HG03280 (cell line): ENCODE data around the gene ZNF654.
"Not testable (repeated sequence)": the region's sequence is repeated elsewhere in the genome, so short reads cannot be mapped to it uniquely, and the experiment has no call there.

Experiments used
- ATAC-seq: cut with Tn5 transposase; IDR thresholded peaks from one replicate; pipeline ENCODE4 v1.9.1; 2021; ENCODE audit warnings: mild to moderate bottlenecking, moderate library complexity; ENCODE audit not compliant: unreplicated experiment

Gene ZNF654

DNA sequence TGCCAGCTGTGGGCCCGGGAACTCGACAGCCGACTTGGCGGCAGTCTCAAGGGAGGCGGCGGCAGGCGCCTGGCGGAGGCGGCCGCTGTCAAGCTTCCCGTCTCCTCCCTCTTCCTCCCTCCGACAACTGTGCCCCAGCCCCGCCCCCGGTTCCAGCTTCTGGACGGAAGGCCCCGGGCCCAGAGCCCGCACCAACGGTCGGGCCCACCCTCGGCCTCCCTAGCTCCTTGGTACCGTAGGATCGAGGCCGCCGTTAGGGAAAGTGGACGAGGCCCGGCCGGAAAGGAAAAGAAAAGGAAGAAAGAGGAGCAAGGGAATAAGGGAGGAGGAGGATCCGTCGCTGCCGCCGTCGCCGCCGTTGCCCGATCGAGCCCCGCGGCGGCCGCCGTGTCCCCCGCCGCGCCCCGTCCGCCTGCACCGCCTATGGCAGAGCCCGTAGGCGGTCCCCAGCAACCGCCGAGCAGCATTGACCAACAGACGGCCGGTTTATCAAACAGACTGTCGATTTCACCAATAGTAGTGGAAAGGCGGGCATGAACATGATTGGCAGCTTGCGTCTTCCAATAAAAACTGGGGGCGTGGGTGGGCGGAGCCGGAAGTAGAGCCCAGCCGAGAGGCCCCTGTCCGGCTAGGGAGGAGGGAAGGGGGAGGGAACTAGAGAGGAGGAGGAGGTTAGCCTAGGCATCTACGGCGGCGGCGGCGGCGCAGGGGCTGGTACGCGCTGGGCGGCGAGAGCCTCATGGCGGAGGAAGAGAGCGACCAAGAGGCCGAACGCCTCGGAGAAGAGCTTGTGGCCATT is at the start of gene ZNF654, which contains the start of gene CGGBP1:
Gene ZNF654, plus strand, starts transcription at position 675 of the 799 bp plus-strand sequence. Its CDS starts 65 bp downstream, at position 740.
Gene CGGBP1, minus strand, starts transcription at position 425 of the 799 bp plus-strand sequence. CDS start 3,029 bp downstream, outside the sequence.
- ATAC-seq, result peak; percentile 95

DNA sequence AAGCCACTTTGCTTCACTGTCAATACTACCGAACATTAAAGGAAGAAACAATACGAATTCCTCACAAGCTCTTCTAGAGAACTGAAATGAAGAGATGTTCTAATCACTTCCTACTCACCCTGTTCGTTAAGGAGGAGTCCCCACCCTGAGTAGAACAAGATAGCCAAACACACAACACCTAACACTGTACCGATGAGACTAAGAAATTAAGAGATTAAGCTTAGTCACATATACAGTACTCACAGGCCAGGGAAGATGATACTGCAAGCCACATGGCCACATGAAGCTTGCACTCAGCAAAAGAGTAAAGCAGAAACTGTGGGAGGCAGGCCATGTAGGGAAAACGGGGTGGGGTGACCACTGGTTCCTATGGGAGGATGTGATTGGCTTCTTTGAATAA is 48.2 kb upstream of the ZNF654 start:
- no peak for ATAC-seq

DNA sequence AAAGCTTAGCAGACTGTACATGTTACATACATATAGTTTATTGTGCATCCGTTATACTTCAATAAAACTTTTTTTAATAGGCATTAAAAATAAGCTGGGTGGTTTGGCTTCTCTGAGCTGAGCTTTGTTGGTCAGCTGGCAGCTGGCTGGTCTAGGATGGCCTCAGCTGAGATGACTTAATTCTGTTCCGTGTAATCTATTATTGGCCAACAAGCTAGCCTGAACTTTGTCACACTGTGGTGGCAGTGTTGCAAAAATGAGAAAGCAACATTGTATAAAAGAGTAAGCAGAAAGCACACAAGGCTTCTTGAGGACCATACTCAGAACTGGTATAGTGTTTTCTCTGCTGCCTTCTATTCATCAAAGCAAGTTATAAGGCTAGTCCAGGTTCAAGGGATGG is 45.5 kb upstream of the ZNF654 start:
- no peak for ATAC-seq

DNA sequence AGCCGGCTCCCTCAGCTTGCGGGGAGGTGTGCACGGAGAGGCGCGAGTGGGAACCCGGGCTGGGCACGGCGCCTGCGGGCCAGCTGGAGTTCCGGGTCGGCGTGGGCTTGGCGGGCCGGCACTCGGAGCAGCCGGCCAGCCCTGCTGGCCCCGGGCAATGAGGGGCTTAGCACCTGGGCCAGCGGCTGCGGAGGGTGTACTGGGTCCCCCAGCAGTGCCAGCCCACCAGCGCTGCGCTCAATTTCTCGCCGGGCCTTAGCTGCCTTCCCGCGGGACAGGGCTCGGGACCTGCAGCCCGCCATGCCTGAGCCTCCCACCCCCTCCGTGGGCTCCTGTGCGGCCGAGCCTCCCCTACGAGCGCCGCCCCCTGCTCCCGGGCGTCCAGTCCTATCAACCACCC is 43.4 kb upstream of the ZNF654 start:
- ATAC-seq, result not testable (repeated sequence)

DNA sequence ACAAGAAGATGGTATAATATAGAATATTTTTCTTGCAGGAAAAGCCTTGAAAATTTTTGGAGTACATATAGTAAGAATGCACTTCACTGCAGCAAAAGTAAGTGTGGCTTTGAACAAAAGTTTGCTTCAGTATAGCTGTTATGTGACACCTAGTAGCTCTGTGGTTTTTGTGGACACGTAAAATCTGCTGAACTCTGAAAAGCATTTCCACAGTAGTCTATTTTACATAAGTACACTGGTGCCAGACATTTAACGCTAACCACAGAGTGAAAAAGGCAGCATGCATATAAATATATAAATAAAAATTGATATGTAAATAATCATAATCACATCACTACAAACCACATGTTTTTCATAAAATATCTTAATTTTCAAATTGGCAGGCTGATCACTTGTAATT is 40.0 kb upstream of the ZNF654 start:
- peak; percentile 90 for ATAC-seq

DNA sequence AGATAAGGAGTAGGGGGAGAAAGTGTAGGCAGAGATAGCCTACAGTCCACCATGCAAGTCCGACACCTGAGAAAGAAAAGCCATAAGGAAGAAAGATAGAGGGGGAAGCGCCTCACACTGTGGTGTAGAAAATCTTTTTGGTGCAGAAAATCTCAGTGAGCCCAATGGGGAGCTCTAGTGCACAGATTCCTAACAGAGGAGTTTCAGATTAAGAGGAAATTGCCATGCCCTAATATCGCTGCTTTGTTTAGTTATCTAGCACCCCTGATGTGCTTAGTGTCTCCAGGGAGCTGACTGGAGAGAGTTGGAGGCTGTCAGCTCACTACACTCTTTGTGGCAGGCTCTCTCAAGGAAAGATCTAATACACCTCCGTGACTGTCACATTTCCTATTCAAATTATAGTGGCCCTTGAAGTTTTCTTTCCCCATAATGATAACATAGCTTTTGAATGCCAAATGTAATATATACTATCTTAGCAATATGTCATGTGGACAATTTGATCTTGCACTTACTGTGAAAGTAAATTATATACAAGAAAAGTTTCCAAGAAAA is 34.0 kb upstream of the ZNF654 start:
- no peak for ATAC-seq

DNA sequence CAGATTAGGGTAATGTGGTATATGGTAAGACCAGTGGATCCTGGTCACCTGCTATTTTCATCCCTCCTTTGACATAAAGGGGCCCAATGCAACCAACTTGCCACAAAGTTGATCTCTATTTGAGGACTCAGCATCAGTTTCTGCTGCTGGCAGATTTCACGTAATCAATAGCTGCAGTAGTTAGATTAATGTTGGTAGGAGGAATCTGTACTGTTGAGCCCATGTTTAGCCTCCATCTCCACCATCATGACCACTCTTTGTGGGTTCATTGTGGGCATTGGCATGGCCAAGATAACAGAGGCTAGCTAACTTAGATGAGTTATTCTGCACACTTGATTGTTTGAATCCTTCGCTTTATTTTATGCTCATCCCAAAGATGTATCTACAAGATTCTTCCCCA is 30.2 kb upstream of the ZNF654 start:
- no peak for ATAC-seq

DNA sequence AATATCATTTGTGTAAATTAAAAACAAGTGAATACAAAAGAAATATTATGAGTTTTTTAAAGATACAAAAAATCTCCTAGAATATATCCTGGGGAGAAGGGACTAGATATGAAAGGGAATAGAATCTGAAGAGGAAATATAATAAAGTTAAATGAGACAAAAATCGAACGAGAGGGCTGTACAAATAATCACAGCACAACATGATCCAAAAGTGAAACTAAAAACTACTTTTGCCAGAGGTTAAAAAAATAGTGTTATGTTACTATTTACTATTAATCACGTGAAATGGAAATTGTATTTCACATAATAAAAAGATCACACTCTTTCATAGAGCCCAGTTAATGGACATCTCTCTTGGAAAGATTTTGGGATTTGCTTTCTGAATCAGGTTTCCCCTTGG is 28.8 kb upstream of the ZNF654 start:
- no peak for ATAC-seq

DNA sequence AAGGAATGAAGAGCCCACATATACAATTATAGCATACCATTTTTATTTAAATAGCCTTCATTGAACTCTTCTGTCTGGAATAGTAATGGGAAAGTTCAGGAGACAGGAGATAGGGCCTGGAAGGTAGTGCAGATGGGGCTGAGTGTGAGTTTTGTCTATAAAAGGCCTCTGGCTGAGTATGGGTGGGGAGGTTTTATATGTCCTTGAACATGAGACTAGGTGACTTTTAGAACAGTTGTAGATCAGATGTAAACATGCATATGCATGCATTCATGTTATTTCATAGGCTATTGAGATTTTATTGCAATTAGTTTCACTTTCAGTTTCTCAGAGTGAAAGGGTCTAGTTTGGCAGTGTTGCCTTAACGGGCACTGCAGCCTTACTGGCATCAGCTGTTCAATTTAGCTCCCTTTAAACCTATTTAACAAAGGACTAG is 27.4 kb upstream of the ZNF654 start:
- peak; percentile 86 for ATAC-seq

DNA sequence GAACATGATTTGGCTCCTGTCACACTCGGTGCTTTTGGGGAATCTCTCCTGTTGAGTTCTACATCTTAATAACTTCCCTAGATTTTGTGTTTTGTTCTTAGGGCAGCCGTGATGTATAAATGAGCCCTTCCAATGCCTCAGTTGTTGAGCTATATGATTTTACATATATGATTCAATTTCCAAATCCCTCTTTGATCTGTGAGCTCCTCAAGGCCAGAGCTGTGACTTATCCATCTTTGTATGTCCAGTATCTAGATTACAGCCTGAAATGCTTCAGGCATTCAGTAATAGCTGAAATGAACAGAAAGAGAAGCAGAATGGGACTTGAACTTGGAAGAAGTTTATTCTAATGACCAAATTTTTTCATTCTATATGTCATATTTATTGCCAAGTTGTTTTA is 26.8 kb upstream of the ZNF654 start:
- ATAC-seq, result peak; percentile 15

DNA sequence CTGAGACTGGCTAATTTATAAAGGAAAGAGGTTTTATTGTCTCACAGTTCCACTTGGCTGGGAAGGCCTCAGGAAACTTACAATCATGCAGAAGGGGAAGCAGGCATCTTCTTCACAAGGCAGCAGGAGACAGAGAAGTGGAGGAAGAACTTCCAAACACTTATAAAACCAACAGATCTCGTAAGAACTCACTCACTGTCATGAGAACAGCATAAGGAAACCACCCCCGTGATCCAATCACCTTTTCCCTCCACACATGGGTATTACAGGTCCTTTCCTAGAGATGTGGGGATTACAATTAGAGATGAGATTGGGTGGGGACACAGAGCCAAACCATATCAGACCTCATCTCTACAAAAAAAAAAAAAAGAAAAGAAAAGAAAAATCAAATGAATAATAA is 26.0 kb upstream of the ZNF654 start:
- ATAC-seq, result no peak

DNA sequence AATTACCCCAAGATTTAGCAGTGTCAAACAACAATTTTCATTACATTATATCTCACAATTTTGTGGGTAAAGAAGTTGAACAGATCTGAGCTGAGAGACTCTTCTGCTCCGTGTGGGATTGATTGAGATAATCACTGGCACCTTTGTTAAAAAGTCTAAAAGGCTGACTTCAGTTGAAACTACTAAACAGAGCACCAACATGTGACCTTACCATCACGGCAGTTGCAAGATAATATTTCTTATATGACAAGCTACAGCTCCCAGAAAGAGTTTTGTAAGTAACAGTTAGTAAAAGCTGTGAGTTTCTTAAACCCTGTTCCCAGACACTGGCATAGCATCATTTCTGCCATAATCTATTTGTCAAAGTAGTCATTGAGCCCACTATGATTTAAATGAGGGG is 25.2 kb upstream of the ZNF654 start:
- ATAC-seq, result no peak

DNA sequence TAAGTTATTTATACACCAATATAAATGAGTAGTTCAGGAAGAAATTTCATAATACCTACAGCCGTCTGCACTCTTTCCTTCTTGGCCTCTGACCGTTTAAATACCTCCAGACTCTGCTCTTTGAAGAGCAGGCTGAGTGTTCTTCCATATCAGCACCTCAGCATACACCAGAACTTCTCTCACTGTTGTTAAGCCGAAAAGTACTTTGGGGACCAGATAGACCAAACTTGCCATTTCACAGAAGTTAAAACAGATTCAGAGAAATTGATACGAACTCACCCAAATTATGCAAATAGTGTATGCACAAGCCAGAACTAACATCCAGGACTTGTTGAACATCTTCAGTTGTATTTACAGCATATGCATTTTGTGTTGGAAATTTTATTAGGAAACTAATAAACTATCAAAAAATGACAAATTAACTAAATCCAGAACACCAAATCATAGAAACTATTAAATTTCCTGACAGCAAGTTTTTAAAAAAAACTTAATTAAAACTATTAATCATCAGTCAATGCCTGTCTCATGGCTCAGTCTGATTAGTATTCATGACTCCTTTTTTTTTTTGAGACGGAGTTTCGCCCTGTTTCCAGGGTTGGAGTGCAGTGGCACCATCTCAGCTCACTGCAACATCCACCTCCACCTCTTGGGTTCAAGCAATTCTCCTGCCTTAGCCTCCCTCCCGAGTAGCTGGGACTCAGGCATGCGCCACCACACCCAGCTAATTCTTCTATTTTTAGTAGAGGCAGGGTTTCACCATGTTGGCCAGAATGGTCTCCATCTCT is 24.4 kb upstream of the ZNF654 start:
- ATAC-seq, result no peak

DNA sequence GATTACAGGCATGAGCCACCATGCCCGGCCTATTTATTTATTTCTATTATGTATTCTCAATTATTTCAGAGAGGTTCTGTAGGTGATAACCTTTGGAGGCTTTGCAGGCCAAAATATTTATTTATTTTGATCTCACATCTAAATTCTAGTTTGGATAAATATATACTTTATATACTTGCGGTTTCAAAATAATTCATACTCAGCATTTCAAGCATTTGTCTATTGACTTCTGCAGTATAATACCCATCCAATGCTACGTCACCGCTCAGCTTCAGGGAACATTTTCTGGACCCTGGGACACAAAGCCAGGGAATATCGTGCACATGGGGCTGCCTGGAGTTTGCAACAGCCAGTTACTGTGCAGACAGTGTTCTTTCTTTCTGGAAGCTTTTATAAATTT is 22.8 kb upstream of the ZNF654 start:
- ATAC-seq, result no peak

DNA sequence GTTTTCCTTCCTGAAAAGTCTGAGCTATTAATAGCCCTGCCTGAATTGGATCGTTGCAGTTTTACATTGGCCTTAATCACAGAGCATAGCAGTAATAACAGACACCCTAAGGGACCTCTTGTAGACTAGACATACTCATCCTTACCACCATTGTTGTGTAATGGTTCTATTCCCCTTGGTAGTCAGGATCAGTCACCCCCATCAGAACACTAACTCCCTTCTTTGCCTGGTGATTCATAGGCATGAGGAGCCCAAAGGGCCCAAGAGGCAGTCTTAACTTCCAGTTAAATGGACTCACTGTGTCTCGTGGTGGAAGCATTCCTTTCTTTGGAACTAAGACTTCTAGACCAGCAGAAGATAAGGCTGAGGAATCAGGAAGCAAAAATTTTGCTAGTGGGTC is 20.5 kb upstream of the ZNF654 start:
- ATAC-seq, result no peak

DNA sequence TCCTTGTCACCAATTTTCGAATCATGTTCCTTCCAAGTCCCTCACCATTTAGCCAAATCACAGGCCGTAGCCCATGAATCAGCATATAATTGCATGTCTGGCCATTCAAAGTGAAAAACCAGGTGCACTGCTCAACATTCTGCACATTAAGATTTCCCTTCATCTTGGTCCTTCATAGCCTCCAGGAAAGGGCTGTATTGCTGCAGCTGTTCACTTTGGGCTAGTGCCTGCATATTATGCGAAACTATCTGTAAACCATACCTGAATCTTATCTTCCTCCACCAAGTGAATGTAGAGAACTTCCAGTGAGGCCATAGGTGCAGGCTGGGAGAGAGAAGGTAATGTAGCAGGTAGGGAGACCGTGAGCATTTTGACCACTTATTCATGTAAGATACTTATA is 18.5 kb upstream of the ZNF654 start:
- ATAC-seq, result no peak

DNA sequence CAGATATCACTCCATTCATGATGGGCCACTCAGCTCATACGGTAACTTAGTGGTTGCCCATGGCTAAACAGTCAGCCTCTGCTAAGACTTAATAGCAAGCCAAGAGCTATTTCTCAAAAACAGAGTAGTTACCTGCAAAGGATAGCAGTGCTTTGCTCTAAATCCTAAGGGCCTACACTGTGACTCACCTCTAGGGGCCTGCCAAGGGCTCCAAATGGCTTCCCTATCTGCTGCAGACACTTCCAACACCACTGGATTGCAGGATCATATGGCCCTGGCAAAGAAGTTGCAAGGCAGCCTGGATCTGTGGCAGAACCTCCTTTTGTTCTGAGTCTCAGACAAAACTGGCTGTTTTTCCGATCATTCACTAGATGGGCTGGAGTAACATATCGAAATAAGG is 18.1 kb upstream of the ZNF654 start:
- no peak for ATAC-seq

DNA sequence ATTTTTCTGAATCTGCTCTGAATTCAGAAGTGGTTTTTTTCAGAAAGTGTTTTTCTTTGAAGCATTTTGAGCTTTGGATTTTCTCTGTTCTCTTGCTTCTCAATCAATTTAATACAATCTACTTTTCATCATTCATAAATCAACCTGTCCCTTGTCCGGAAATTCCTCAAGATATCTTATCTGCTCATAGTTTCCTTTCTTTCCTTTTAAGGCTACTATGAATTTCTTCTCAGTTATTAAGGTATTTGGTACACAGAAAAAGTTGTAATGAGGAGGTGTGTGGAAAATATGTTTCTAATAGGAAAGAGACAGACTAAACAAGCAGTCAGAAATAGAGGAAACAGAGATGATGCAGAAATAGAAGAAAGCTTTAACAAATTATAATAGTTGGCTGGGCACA is 14.6 kb upstream of the ZNF654 start:
- no peak for ATAC-seq

DNA sequence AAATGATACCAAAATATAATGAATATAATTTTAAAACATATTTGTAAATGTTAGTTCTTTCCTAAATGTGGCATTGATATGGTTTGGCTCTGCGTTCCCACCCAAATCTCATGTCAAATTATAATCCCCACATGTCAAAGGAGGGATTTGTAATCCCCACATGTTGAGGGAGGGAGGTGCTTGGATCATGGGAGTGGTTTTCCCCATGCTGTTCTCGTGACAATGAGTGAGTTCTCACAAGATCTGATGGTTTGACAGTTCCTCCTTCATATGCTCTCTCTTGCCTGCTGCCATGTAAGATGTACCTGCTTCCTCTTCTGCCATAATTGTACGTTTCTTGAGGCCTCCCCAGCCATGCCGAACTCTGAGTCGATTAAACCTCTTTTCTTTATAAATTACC is 12.3 kb upstream of the ZNF654 start:
- ATAC-seq, result no peak

DNA sequence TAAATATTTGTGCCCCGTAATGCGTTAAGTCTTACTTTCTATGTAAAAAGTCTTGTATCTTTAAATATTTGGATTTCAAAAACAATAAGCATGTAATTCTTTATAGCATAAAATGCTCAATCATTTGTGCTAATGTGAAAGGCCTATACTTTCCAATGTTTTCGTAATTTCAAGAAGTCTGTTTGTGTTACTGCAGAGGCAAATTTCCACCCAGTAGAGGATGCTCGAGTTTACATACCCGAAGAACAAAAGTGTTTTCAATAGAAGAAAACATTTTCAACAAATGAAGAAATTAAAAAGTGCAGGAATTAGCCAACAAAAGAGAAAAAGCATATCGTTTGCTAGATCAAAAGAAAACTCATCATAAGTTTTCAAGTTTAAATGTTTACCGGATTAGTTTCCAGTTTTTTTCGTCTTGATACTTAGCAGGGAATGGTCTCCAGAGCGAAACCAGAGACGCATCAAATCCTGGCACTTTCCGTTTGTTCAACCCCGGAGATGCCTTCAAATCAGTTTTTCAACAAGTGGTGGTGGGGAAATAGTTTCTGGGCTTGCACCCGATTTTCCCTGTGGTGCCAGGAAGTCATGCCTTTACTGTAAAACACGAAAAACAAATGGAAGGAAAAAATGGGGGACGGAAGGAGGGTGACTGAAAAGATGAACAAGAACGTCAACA is 1.3 kb upstream of the ZNF654 start:
- ATAC-seq, result no peak

DNA sequence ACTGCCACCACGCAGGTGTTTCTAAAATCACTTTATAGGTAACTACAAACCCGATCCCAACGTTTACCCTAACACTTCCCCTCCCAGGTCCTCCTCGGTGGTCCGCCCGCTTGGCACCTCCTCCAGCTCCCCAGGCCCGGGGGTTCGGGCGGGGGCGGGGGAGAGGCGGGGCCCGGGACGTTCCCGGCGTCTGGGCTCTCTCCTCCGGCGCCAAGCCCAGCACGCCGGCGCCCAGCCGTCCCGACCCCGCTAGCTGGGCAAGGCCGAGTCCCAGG is 812 bp upstream of the ZNF654 start:
- ATAC-seq, result no peak
